Ovary (tissue), 9 donors: ENCODE data around the gene MFSD1. TPM values are rescaled to one million over a fixed set of nuclear protein-coding genes. Genes with fewer than 3 reads are reported as not detected.

Source experiments
- DNase-seq, 5 donors: peaks; one replicate each; pipeline ENCODE4 v3.0.0-alpha.2; 2019 to 2020
- H3K27ac ChIP-seq, 2 donors: fragments of 200-600 bp; one replicate each; pipeline versions ENCODE4 v1.5.1 to v1.8.0; 2019 to 2022
- H3K27me3 ChIP-seq: fragments of 200-600 bp; one replicate; pipeline ENCODE4 v1.8.0; 2022
- H3K36me3 ChIP-seq: fragments of 200-600 bp; sonication (generic); one replicate; pipeline ENCODE4 v1.5.1; 2019
- H3K4me1 ChIP-seq: one replicate; pipeline ENCODE4 v1.8.1; 2013; ENCODE audit warnings: mild to moderate bottlenecking, moderate library complexity; ENCODE audit not compliant: insufficient read depth
- H3K4me3 ChIP-seq: fragments of 200-600 bp; sonication (generic); one replicate; pipeline ENCODE4 v1.5.1; 2017
- H3K9me3 ChIP-seq, 2 donors: fragments of 200-600 bp in 1 of 2; sonication (generic) in 1 of 2; one replicate each; pipeline versions ENCODE4 v1.5.1 to v1.8.1; 2013 to 2019; ENCODE audit warnings: mild to moderate bottlenecking in 1 of 2, moderate library complexity in 1 of 2
- CTCF ChIP-seq, 3 donors: fragments of 450-650 bp in 2 of 3; fragments of 200-600 bp in 1 of 3; IDR thresholded peaks; one replicate each; pipeline versions ENCODE4 v1.5.1 to v1.8.0; 2016 to 2022; ENCODE audit warnings: antibody characterized with exemption in 3 of 3, mild to moderate bottlenecking in 1 of 3
- EP300 ChIP-seq: sonication (generic); formaldehyde crosslinking; IDR thresholded peaks from one replicate; pipeline ENCODE4 v1.6.1; 2017; ENCODE audit warnings: antibody characterized with exemption
- POLR2A ChIP-seq: fragments of 450-650 bp; IDR thresholded peaks from one replicate; pipeline ENCODE4 v1.6.1; 2017; ENCODE audit warnings: antibody characterized with exemption, mild to moderate bottlenecking, moderate library complexity
- WGBS, 3 donors: extraction: QIAGEN DNeasy Blood & Tissue Kit in 1 of 3; methylation state at CpG; one replicate each; pipeline versions ENCODE4 v1.1.5 to v1.1.7; 2013 to 2017; 5-methylcytosine and 5-hydroxymethylcytosine counted together
- intact Hi-C, 4 donors: fragments of 100-400 bp; cut with DNase I; formaldehyde crosslinking; loops; one replicate each; pipeline versions ENCODE4 v1.11.0 to v1.15.1; 2022 to 2023
- polyA plus RNA-seq, 2 donors: library from polyadenylated mRNA; stranded (reverse); fragments of 200-250 nt in 1 of 2; fragments of 350-450 nt in 1 of 2; fragmentation: Illumina TruSeq in 1 of 2; extraction: RNeasy Lipid Tissue Mini Kit (QIAGEN cat#74804) in 1 of 2; gene quantifications; one replicate each; pipeline ENCODE4 v1.2.3, GENCODE V29; 2013 to 2014
- total RNA-seq, 7 donors: library from RNA; depleted of rRNA in 2 of 7; stranded (reverse); fragments of >200 nt in 2 of 7; fragmentation: NEBNext Ultra II Directional in 3 of 7; extraction: Animal tissue kit (Norgen Biotek cat#: 25700) in 3 of 7; gene quantifications; one replicate each; pipeline versions ENCODE4 v1.1.0 to v1.2.4, GENCODE V29; 2016 to 2023
- donor health status: DM: no; HTN: no; CAD: no; lungs with moderate emphysema.
- donor health status: DM: no; HTN: no; CAD: no.
- donor health status: Bipolar disorder and iron deficiency.
- donor health status: DM: yes; HTN: yes; CAD: no.
- donor health status: DM: no; HTN: no; CAD: no.
- donor health status: DM: yes; HTN: yes; CAD: no.

The MFSD1 gene
- total and polyA plus RNA-seq, 9 donors = 27.1 to 63.8 (median 43.0) TPM

GRCh38 chr3:158773845-158774830, 27.7 kb upstream of the MFSD1 start:
- no peak for DNase-seq

GRCh38 chr3:158774965-158775364, 26.9 kb upstream of the MFSD1 start:
- no peaks in the 10 kb centered on the region for H3K9me3 ChIP-seq
- no peak for TF ChIP-seq CTCF (IDR thresholded peaks at IDR 0.05)
- no peak for TF ChIP-seq EP300
- no peak for TF ChIP-seq POLR2A
- DNase-seq = no peak
- no peak overlapping the region for H3K27ac ChIP-seq
- peaks cover 10% of the 10 kb centered on the region for H3K4me1 ChIP-seq
- intact Hi-C loops = loop anchor here in 3 of 4 donors (5.0 kb wide), 3 partner anchors 38 to 48 kb away; partner anchors contain the start of gene RARRES1 (in 1 of the 3)
- no peaks in the 10 kb centered on the region for H3K36me3 ChIP-seq
- H3K4me3 ChIP-seq = no peak overlapping the region
- WGBS, 3 donors = 13 to 23% (median 20%) methylated on average over 2 of the region's 2 CpGs
- no peaks in the 10 kb centered on the region for H3K27me3 ChIP-seq

More at GRCh38 chr3:158773845-158774830, 27.7 kb upstream of the MFSD1 start:
- H3K9me3 ChIP-seq = no peaks in the 10 kb centered on the region
- H3K4me3 ChIP-seq = no peak overlapping the region
- no peaks in the 10 kb centered on the region for H3K36me3 ChIP-seq
- H3K27ac ChIP-seq = no peak overlapping the region
- peaks cover 10% of the 10 kb centered on the region for H3K4me1 ChIP-seq
- intact Hi-C loops = loop anchor here in 2 of 4 donors (5.0 kb wide), 2 partner anchors 42 to 47 kb away; partner anchors contain the start of gene RARRES1 (in 1 of the 2)
- 45 to 74% (median 60%) methylated on average over 7 of the region's 7 CpGs for whole genome bisulfite sequencing, 3 donors
- H3K27me3 ChIP-seq = no peaks in the 10 kb centered on the region
- no peak for TF ChIP-seq CTCF (IDR thresholded peaks at IDR 0.05)
- TF ChIP-seq EP300 = peak; percentile 80

GRCh38 chr3:158775426-158776410, 26.1 kb upstream of the MFSD1 start:
- H3K36me3 ChIP-seq = no peaks in the 10 kb centered on the region
- no peak overlapping the region for H3K27ac ChIP-seq
- no peaks in the 10 kb centered on the region for H3K27me3 ChIP-seq
- TF ChIP-seq POLR2A (no peak), CTCF (IDR thresholded peaks at IDR 0.05) (no peak)
- intact Hi-C loops = loop anchor here in 1 of 4 donors (5.0 kb wide), 1 partner anchor 38 kb away; no protein-coding TSS in a partner anchor
- peaks cover 4% of the 10 kb centered on the region for H3K4me1 ChIP-seq
- H3K4me3 ChIP-seq = no peak overlapping the region
- no peaks in the 10 kb centered on the region for H3K9me3 ChIP-seq
- 70 to 82% (median 79%) methylated on average over 3 of the region's 3 CpGs for WGBS, 3 donors
- no peak for DNase-seq

- no peaks in the 10 kb centered on the region for H3K9me3 ChIP-seq
- no peaks in the 10 kb centered on the region for H3K27me3 ChIP-seq
- DNase-seq = no peak
- no peaks in the 10 kb centered on the region for H3K36me3 ChIP-seq
- intact Hi-C loops = loop anchor here in 1 of 4 donors (5.0 kb wide), 1 partner anchor 39 kb away; no protein-coding TSS in a partner anchor
- TF ChIP-seq CTCF (IDR thresholded peaks at IDR 0.05) = no peak
- TF ChIP-seq POLR2A = no peak
- no peak for TF ChIP-seq EP300
- H3K4me3 ChIP-seq = no peak overlapping the region
- 93% methylated on average over 7 of the region's 7 CpGs for WGBS, 3 donors
- no peaks in the 10 kb centered on the region for H3K4me1 ChIP-seq
- H3K27ac ChIP-seq = no peak overlapping the region
Observed at GRCh38 chr3:158776531-158776930, 25.3 kb upstream of the MFSD1 start.
